Breast epithelium (tissue), 4 donors: Measurements from ENCODE around the gene STIL. TPM values are rescaled to one million over a fixed set of nuclear protein-coding genes. Genes with fewer than 3 reads are reported as not detected.
A peak's percentile ranks its signal among the peaks of the same experiment; 100 is the strongest.

Experiments
- DNase-seq, 2 donors: peaks; one replicate each; pipeline ENCODE4 v3.0.0-alpha.2; 2019; ENCODE audit warnings: low spot score in 2 of 2
- H3K27ac ChIP-seq, 2 donors: fragments of 200-600 bp; sonication (generic) in 1 of 2; one replicate each; pipeline ENCODE4 v1.5.1; 2016 to 2019; ENCODE audit warnings: mild to moderate bottlenecking in 1 of 2
- H3K27me3 ChIP-seq, 2 donors: fragments of 200-600 bp; sonication (generic) in 1 of 2; one replicate each; pipeline versions ENCODE4 v1.5.1 to v1.6.0; 2017 to 2019; ENCODE audit warnings: control low read depth in 1 of 2, mild to moderate bottlenecking in 1 of 2
- H3K36me3 ChIP-seq: fragments of 200-600 bp; one replicate; pipeline ENCODE4 v1.5.1; 2019
- H3K4me1 ChIP-seq, 2 donors: fragments of 200-600 bp; sonication (generic); one replicate each; pipeline ENCODE4 v1.5.1; 2016 to 2019; ENCODE audit warnings: control low read depth in 1 of 2
- H3K4me3 ChIP-seq, 3 donors: fragments of 200-600 bp; sonication (generic); 1 replicate in 2 of 3; 2 replicates in 1 of 3; pipeline ENCODE4 v1.5.1; 2016 to 2019; ENCODE audit warnings: mild to moderate bottlenecking in 3 of 3, moderate library complexity in 2 of 3
- H3K9me3 ChIP-seq, 2 donors: fragments of 200-600 bp; sonication (generic) in 1 of 2; one replicate each; pipeline ENCODE4 v1.5.1; 2016 to 2019; ENCODE audit warnings: control low read depth in 1 of 2
- POLR2A ChIP-seq: fragments of 450-650 bp; IDR thresholded peaks from one replicate; pipeline ENCODE4 v1.6.1; 2016; ENCODE audit warnings: antibody characterized with exemption, mild to moderate bottlenecking, moderate library complexity
- POLR2AphosphoS5 ChIP-seq, 3 donors: sonication (generic); formaldehyde crosslinking; IDR thresholded peaks; one replicate each; pipeline ENCODE4 v1.6.1; 2017; ENCODE audit warnings: antibody characterized with exemption in 3 of 3
- intact Hi-C: fragments of 100-400 bp; cut with DNase I; formaldehyde crosslinking; loops from one replicate; pipeline ENCODE4 v1.15.1; 2023; ENCODE audit warnings: low total_unique reads
- total RNA-seq, 3 donors: library from RNA; depleted of rRNA; stranded (reverse); fragments of >200 nt; gene quantifications; one replicate each; pipeline ENCODE4 v1.1.0, GENCODE V29; 2016
- TF ChIP-seq, protein P1 (sequence below), 3 donors: fragments of 450-650 bp; IDR thresholded peaks; one replicate each; pipeline ENCODE4 v1.5.1; 2016 to 2017; ENCODE audit warnings: antibody characterized with exemption in 3 of 3, mild to moderate bottlenecking in 3 of 3, moderate library complexity in 3 of 3

Gene STIL
- total RNA-seq, 3 donors from 2014 or later, result 2.3 to 4.8 (median 3.2) TPM

DNA sequence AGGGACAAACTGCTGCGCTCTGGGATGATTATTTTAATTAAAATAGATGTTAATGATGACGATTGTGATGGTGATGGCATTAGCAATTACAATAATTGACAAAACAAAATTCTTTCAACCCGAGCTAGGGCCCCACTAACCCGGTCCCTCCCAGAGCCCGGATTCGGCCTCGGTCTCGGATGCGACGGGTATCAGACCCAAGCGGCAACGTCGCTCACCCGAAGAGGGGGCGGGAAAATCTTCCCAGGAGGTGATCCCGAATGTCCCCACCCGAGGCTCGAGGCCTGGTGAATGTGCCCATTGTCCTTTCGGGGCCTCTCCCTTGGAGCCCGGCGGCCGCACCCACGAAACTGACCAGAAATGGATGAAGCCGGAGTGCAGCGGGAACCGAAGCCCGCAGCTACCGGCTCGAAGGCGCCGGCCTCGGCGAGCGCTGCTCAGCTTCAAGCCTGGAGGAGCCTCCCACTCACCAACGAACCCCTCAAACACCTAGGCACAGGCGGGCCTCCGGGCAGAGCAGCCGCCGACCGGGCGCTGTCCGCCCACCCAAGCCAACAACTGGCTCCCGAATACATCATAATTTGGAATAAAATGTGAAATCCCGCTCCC, 83.2 kb downstream of the STIL start:
- Histone ChIP-seq H3K27me3 (peaks cover 6 to 78% of the 10 kb centered on the region in 2 donors), H3K4me1 (peaks cover 0 to 7% of the 10 kb centered on the region in 2 donors), H3K36me3 (no peaks in the 10 kb centered on the region), H3K9me3 (no peaks in the 10 kb centered on the region), H3K27ac (peak overlapping the region; percentile 25 to 77), H3K4me3 (peak overlapping the region; percentile 36 to 61 (median 44))
- intact Hi-C loops, result no loop called here
- no peak for TF ChIP-seq POLR2AphosphoS5 (IDR thresholded peaks at IDR 0.05)
- TF ChIP-seq, protein P1, sequence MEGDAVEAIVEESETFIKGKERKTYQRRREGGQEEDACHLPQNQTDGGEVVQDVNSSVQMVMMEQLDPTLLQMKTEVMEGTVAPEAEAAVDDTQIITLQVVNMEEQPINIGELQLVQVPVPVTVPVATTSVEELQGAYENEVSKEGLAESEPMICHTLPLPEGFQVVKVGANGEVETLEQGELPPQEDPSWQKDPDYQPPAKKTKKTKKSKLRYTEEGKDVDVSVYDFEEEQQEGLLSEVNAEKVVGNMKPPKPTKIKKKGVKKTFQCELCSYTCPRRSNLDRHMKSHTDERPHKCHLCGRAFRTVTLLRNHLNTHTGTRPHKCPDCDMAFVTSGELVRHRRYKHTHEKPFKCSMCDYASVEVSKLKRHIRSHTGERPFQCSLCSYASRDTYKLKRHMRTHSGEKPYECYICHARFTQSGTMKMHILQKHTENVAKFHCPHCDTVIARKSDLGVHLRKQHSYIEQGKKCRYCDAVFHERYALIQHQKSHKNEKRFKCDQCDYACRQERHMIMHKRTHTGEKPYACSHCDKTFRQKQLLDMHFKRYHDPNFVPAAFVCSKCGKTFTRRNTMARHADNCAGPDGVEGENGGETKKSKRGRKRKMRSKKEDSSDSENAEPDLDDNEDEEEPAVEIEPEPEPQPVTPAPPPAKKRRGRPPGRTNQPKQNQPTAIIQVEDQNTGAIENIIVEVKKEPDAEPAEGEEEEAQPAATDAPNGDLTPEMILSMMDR (IDR thresholded peaks at IDR 0.05), result no peak
- no peak for DNase-seq

DNA sequence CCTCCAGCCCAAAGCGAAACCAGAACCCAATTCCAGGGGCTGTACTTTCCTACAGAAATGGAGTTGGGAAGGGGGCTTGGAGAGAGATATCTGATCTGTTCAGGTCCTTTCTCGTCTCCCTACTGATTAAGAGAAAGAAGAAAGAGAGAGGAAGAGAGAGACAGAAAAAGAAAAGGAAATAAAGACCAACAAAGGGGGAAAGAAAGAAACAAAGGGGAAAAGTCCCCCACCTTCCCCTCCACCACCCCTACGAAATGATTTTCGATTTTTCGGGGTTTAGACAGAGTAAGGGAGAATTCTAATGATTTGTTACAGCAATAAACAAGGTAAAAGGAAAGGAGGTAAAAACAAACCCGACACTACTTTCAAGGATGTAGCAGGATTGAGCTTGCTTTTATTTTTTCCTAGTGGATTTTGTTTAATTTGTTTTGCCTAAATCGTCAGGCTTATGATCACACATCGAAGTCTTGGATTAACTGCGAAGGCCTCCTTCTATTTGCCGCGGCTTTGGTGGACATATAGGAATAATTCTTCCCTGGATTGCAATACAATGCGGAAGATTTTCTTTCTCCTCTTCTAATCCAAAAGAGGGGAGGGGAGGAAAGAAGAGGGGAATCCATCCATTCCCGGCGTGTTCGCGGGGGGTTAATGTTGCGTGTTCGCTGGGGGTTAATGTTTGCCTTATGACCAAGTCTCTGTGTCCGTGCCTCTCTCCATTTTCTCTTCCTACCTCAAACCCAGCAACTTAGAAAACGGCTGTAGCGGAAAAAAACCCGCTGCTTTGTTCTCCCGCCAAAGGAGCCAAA, 83.9 kb downstream of the STIL start:
- Histone ChIP-seq H3K9me3 (no peaks in the 10 kb centered on the region), H3K4me1 (peaks cover 0 to 10% of the 10 kb centered on the region in 2 donors), H3K27me3 (peaks cover 11 to 85% of the 10 kb centered on the region in 2 donors), H3K27ac (peak overlapping the region; percentile 50 to 77), H3K36me3 (no peaks in the 10 kb centered on the region), H3K4me3 (peak overlapping the region; percentile 36 to 61 (median 44))
- TF ChIP-seq, protein P1 (IDR thresholded peaks at IDR 0.05), result no peak
- TF ChIP-seq POLR2A (no peak), POLR2AphosphoS5 (IDR thresholded peaks at IDR 0.05) (no peak)
- intact Hi-C loops, result no loop called here
- DNase-seq, result no peak

DNA sequence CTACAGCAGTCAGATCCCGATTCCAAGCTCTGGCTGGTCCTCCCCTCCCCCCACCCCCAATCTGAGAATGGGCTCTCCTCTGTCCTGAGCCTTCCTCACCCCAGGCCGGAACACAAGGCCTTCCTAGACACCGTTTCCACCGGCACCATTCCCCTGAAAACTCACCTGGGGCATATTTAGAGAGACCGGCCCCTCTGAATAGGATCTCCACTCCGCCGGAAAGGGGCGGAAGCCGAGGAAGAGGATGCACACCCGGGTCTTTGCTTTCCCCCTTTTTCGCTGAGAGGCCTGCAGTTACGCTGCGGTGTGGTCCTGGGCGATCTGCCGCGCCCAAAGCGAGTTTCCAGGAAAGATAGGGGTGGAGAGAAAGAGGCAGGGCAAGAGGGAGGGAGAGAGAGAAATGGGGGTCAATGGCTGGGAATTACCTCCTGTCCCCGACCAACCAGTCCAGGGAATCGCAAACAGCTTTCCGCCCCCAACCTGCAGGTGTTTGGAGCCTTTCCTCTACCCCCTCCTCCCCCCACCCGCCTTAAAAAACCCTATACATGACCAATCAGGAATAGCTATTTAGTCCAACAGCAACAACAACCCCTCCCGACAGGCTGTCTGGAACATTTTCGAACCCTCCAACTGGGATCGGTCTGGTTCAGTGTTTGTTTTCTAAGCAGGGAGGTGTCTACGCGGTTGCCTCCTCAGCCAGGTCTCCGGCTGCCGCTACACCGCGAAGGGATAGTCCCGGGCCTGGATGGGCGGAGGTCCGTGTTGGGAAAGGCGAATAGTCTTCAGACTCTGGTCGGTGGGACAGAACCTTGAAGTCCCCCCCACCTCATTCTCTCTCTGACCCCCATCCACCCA, 84.7 kb downstream of the STIL start:
- H3K9me3 ChIP-seq, result no peaks in the 10 kb centered on the region
- H3K4me1 ChIP-seq, result peaks cover 0 to 14% of the 10 kb centered on the region in 2 donors
- peak overlapping the region; percentile 50 to 53 for H3K27ac ChIP-seq
- intact Hi-C loops, result no loop called here
- peak overlapping the region; percentile 36 to 61 (median 44) for H3K4me3 ChIP-seq
- no peaks in the 10 kb centered on the region for H3K36me3 ChIP-seq
- no peak for DNase-seq
- TF ChIP-seq, protein P1 (IDR thresholded peaks at IDR 0.05), result no peak
- TF ChIP-seq POLR2AphosphoS5 (IDR thresholded peaks at IDR 0.05), result no peak
- TF ChIP-seq POLR2A, result no peak
- H3K27me3 ChIP-seq, result peaks cover 11 to 93% of the 10 kb centered on the region in 2 donors

DNA sequence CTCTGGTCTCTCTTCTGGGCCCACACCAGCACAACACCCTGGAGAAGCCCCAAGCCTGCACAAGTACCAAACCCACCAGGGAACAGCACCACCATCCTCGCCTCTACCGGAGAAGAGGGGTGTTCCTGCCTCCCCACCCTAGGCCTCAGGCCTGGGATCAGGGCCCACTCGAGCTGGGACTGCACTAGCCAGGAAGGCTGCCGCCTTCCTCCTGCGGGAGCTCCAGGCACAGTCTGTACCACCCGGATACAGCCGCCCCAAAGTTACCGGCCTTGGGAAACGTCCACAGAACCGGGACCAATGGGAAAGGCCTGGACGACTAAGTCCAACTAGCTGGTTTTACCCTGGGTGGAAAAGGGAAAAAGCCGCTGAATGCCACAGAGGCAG, 85.3 kb downstream of the STIL start:
- Histone ChIP-seq H3K4me1 (peaks cover 0 to 14% of the 10 kb centered on the region in 2 donors), H3K27me3 (peaks cover 11 to 100% of the 10 kb centered on the region in 2 donors), H3K4me3 (peak overlapping the region; percentile 36 to 61 (median 44)), H3K9me3 (no peaks in the 10 kb centered on the region), H3K36me3 (no peaks in the 10 kb centered on the region), H3K27ac (peak overlapping the region in 1 of 2 donors; percentile 53)
- no peak for TF ChIP-seq POLR2A
- TF ChIP-seq, protein P1 (IDR thresholded peaks at IDR 0.05), result no peak
- TF ChIP-seq POLR2AphosphoS5 (IDR thresholded peaks at IDR 0.05), result no peak
- intact Hi-C loops, result no loop called here
- DNase-seq, result no peak
